HG02798 (cell line): ENCODE measurements around the gene DDX20.
"Not testable (repeated sequence)": the region's sequence is repeated elsewhere in the genome, so short reads cannot be mapped to it uniquely, and the experiment has no call there.

Source experiments
- ATAC-seq: cut with Tn5 transposase; IDR thresholded peaks from one replicate; pipeline ENCODE4 v1.9.1; 2021; ENCODE audit warnings: mild to moderate bottlenecking; ENCODE audit not compliant: unreplicated experiment, poor library complexity

The DDX20 gene

GRCh38 chr1:111786669-111787207, 31.0 kb downstream of the DDX20 start:
- ATAC-seq = no peak

GRCh38 chr1:111789142-111789541, 33.4 kb downstream of the DDX20 start:
- no peak for ATAC-seq

GRCh38 chr1:111789666-111790316, 34.1 kb downstream of the DDX20 start:
- ATAC-seq = no peak

GRCh38 chr1:111791776-111792175, 36.1 kb downstream of the DDX20 start:
- no peak for ATAC-seq

GRCh38 chr1:111792249-111792648, 36.5 kb downstream of the DDX20 start:
- ATAC-seq = no peak

- no peak for ATAC-seq
Measured at GRCh38 chr1:111793923-111794322, 38.2 kb downstream of the DDX20 start.

GRCh38 chr1:111795401-111795800, 39.7 kb downstream of the DDX20 start:
- ATAC-seq = no peak

- no peak for ATAC-seq
Measured at GRCh38 chr1:111798580-111798979, 42.9 kb downstream of the DDX20 start.

GRCh38 chr1:111799722-111800121, 44.0 kb downstream of the DDX20 start:
- not testable (repeated sequence) for ATAC-seq

GRCh38 chr1:111801071-111801850, 45.6 kb downstream of the DDX20 start:
- ATAC-seq = no peak

GRCh38 chr1:111802110-111802509, 46.4 kb downstream of the DDX20 start:
- ATAC-seq = no peak

- ATAC-seq = no peak
Measured at GRCh38 chr1:111802984-111803383, 47.3 kb downstream of the DDX20 start.

GRCh38 chr1:111803951-111804350, 48.2 kb downstream of the DDX20 start:
- no peak for ATAC-seq

GRCh38 chr1:111804776-111805175, 49.1 kb downstream of the DDX20 start:
- ATAC-seq = no peak

GRCh38 chr1:111805251-111805650, 49.5 kb downstream of the DDX20 start:
- no peak for ATAC-seq

- ATAC-seq = no peak
Measured at GRCh38 chr1:111811891-111812290, 56.2 kb downstream of the DDX20 start.

- ATAC-seq = no peak
Measured at GRCh38 chr1:111812306-111812705, 56.6 kb downstream of the DDX20 start.

- no peak for ATAC-seq
Measured at GRCh38 chr1:111813440-111814304, 58.0 kb downstream of the DDX20 start.

GRCh38 chr1:111814305-111814628, 58.6 kb downstream of the DDX20 start:
- ATAC-seq = no peak

GRCh38 chr1:111814642-111815041, 58.9 kb downstream of the DDX20 start:
- no peak for ATAC-seq
